ENCODE measurements around the gene E4F1.

DNA sequence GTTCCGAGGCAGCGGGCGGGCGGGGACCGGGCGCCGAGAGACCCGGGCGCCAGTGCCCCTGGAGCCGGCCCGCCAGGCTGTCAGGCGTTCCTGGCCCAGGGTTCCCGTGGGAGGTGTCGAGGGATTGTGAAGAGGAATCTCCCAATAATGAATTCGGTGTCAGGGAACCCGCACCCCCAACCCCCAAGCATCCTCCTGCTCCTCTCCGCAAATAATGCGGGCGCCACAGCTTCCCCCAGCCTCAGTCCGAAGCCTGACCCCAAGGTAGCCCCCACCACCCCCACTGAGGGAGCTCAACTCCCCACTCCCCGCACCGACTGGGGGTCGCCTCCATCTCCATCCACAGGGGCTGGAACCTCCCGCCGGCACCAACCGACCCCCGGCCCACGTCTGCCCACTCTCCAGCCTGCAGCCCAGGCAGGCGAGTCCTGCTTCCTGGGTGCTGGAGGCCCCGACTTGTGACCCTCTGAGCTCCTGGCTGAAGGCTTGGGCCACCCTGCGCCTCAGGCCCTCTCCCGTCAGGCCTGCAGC lies 26.3 kb upstream of the E4F1 start:
- TF ChIP-seq POLR2A (IDR thresholded peaks at IDR 0.05) = no peak
- TF ChIP-seq CTCF (IDR thresholded peaks at IDR 0.05) = no peak
